GM12891 (cell line): ENCODE results near the gene ATP5MC2.

Source experiments
- POLR2A ChIP-seq: IDR thresholded peaks from 2 replicates; pipeline ENCODE4 v1.6.1; 2011; ENCODE audit warnings: low read depth, low read length, control low read depth
- POLR2AphosphoS5 ChIP-seq: IDR thresholded peaks from 2 replicates; pipeline ENCODE4 v1.6.1; 2011; ENCODE audit warnings: low read depth, low read length, control low read depth
- POU2F2 ChIP-seq: IDR thresholded peaks from 2 replicates; pipeline ENCODE4 v1.6.1; 2011; ENCODE audit warnings: low read depth, mild to moderate bottlenecking, control low read depth, low read length, moderate library complexity
- TAF1 ChIP-seq: IDR thresholded peaks from 2 replicates; pipeline ENCODE4 v1.6.1; 2011; ENCODE audit warnings: low read depth, low read length, control low read depth

GRCh38 chr12:53624458-53624857 lies 51.4 kb downstream of the ATP5MC2 start:
- TF ChIP-seq TAF1 (no peak), POLR2A (no peak), POLR2AphosphoS5 (no peak), POU2F2 (no peak)
